GM23338 (cell line): Measurements from ENCODE around the gene RASGRP4. TPM values are rescaled to one million over a fixed set of nuclear protein-coding genes. Genes with fewer than 3 reads are reported as not detected.

ENCODE experiments used
- ATAC-seq: fragments of 200-7000 bp; cut with Tn5 transposase; 3 replicates; pipeline ENCODE4 v1.9.1; 2020
- DNase-seq: peaks from one replicate; pipeline ENCODE4 v3.0.0-alpha.2; 2015; ENCODE audit warnings: low spot score
- H2AFZ ChIP-seq: fragments of 200-600 bp; sonication (generic); 2 replicates; pipeline ENCODE4 v1.8.0; 2016; ENCODE audit warnings: antibody characterized with exemption, mild to moderate bottlenecking, moderate library complexity
- H3F3A ChIP-seq: fragments of 200-600 bp; sonication (generic); replicated peaks from 2 replicates; pipeline ENCODE4 v1.8.0; 2017; ENCODE audit warnings: antibody characterized with exemption, mixed run types, low read depth
- H3K27ac ChIP-seq: fragments of 200-600 bp; sonication (generic); 2 replicates; pipeline ENCODE4 v1.6.1; 2016; ENCODE audit warnings: low read depth
- H3K27me3 ChIP-seq: fragments of 200-600 bp; sonication (generic); 2 replicates; pipeline ENCODE4 v1.8.0; 2016; ENCODE audit warnings: mild to moderate bottlenecking, mixed run types, moderate library complexity; ENCODE audit not compliant: insufficient read depth
- H3K36me3 ChIP-seq: fragments of 200-600 bp; sonication (generic); 2 replicates; pipeline ENCODE4 v1.8.0; 2016; ENCODE audit warnings: mild to moderate bottlenecking; ENCODE audit not compliant: insufficient read depth
- H3K4me1 ChIP-seq: fragments of 200-600 bp; sonication (generic); 2 replicates; pipeline ENCODE4 v1.8.0; 2016; ENCODE audit warnings: mild to moderate bottlenecking, moderate library complexity; ENCODE audit not compliant: insufficient read depth
- H3K4me2 ChIP-seq: fragments of 200-600 bp; sonication (generic); 2 replicates; pipeline ENCODE4 v1.7.1; 2017; ENCODE audit warnings: mixed run types
- H3K4me3 ChIP-seq: fragments of 200-600 bp; sonication (generic); 2 replicates; pipeline ENCODE4 v1.6.1; 2016; ENCODE audit warnings: mixed run types
- H3K79me2 ChIP-seq: fragments of 200-600 bp; sonication (generic); replicated peaks from 2 replicates; pipeline ENCODE4 v1.8.0; 2017; ENCODE audit warnings: mild to moderate bottlenecking; ENCODE audit not compliant: insufficient read depth
- H3K9me2 ChIP-seq: fragments of 200-600 bp; sonication (generic); 2 replicates; pipeline ENCODE4 v1.8.0; 2017; ENCODE audit not compliant: insufficient read depth
- H4K20me1 ChIP-seq: fragments of 200-600 bp; sonication (generic); replicated peaks from 2 replicates; pipeline ENCODE4 v1.8.0; 2017; ENCODE audit warnings: mild to moderate bottlenecking; ENCODE audit not compliant: insufficient read depth
- H3K27ac Mint-ChIP-seq: 2 replicates; pipeline ENCODE4 v1.8.0; 2020; ENCODE audit warnings: inconsistent platforms, mild to moderate bottlenecking, moderate library complexity, mixed read lengths
- H3K27me3 Mint-ChIP-seq: 3 replicates; pipeline ENCODE4 v1.8.0; 2022; ENCODE audit warnings: low read depth, mild to moderate bottlenecking, moderate library complexity, mixed read lengths, inconsistent platforms; ENCODE audit not compliant: insufficient read depth, poor library complexity
- H3K36me3 Mint-ChIP-seq: 3 replicates; pipeline ENCODE4 v1.8.0; 2021; ENCODE audit warnings: low read depth, mild to moderate bottlenecking, inconsistent platforms, moderate library complexity, mixed read lengths
- H3K4me1 Mint-ChIP-seq: 3 replicates; pipeline ENCODE4 v1.8.0; 2020; ENCODE audit warnings: mild to moderate bottlenecking, inconsistent platforms, mixed read lengths
- H3K4me3 Mint-ChIP-seq: 3 replicates; pipeline ENCODE4 v1.8.0; 2021; ENCODE audit warnings: moderate library complexity, mild to moderate bottlenecking, inconsistent platforms, mixed read lengths
- H3K9me3 Mint-ChIP-seq: 3 replicates; pipeline ENCODE4 v1.8.0; 2020; ENCODE audit warnings: moderate library complexity, mild to moderate bottlenecking, inconsistent platforms, mixed read lengths
- POLR2AphosphoS5 ChIP-seq: IDR thresholded peaks from 2 replicates; pipeline ENCODE4 v1.6.1; 2016; ENCODE audit warnings: antibody characterized with exemption, low read depth
- STAT1 ChIP-seq: IDR thresholded peaks from one replicate; pipeline ENCODE4 v1.6.1; 2016; ENCODE audit warnings: antibody characterized with exemption; ENCODE audit not compliant: unreplicated experiment
- polyA plus RNA-seq: library from polyadenylated mRNA; unstranded; fragments of >200 nt; fragmentation: Nextera tagmentation; extraction: Ambion mirVana; gene quantifications from 2 replicates; pipeline ENCODE4 v1.2.1, GENCODE V29; 2016
- total RNA-seq: library from RNA; depleted of rRNA; stranded (reverse); fragments of >200 nt; shearing (Covaris generic); gene quantifications from 2 replicates; pipeline ENCODE4 v1.2.3, GENCODE V29; 2014
- TF ChIP-seq, protein P1 (sequence below): IDR thresholded peaks from one replicate; pipeline ENCODE4 v1.6.1; 2018; ENCODE audit warnings: antibody characterized with exemption; ENCODE audit not compliant: unreplicated experiment

The RASGRP4 gene
- total and polyA plus RNA-seq, 2 experiments from 2014 or later, result 1.6 to 3.6 TPM

DNA sequence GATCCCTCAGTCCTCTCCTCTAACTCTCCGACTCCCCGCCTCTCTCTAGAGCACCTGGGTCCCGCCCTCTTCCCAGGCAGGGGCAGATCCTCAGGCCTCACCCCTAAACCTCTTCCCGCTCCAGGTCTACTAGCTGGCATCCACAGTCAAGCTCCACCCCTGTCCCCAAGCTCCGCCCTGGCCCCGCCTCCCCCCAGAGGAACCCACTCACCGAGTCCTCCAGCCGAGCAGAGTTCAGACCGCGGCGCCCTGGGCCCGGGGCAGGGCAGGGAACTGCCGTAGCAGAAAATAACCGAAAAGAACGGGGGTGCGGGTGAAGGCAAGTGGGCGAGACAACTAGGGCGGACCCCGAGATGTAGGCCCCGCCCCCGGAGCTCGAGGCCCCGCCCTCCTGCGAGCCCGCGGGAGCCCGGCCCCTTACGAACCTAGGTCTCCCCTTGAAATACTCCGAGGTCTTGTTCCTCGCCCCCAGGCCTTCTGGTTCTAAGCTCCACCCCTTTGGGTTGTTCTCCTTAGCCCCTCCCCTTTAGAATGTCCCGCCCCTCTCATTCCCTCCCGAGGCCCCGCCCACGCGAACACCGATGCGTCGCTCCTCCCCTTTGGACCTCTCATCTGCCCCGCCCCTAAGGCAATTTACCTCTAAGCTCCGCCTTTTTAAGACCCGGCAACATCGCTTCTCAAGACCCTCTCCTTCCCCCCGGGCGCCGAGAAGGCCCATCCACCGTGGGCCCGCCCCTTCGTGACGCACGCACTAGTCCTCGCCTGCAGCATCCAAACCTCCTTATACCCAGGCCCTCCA lies 38.3 kb downstream of the RASGRP4 start, which contains the start of gene GGN (continued):
- TF ChIP-seq, protein P1, sequence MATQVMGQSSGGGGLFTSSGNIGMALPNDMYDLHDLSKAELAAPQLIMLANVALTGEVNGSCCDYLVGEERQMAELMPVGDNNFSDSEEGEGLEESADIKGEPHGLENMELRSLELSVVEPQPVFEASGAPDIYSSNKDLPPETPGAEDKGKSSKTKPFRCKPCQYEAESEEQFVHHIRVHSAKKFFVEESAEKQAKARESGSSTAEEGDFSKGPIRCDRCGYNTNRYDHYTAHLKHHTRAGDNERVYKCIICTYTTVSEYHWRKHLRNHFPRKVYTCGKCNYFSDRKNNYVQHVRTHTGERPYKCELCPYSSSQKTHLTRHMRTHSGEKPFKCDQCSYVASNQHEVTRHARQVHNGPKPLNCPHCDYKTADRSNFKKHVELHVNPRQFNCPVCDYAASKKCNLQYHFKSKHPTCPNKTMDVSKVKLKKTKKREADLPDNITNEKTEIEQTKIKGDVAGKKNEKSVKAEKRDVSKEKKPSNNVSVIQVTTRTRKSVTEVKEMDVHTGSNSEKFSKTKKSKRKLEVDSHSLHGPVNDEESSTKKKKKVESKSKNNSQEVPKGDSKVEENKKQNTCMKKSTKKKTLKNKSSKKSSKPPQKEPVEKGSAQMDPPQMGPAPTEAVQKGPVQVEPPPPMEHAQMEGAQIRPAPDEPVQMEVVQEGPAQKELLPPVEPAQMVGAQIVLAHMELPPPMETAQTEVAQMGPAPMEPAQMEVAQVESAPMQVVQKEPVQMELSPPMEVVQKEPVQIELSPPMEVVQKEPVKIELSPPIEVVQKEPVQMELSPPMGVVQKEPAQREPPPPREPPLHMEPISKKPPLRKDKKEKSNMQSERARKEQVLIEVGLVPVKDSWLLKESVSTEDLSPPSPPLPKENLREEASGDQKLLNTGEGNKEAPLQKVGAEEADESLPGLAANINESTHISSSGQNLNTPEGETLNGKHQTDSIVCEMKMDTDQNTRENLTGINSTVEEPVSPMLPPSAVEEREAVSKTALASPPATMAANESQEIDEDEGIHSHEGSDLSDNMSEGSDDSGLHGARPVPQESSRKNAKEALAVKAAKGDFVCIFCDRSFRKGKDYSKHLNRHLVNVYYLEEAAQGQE, result no peak

DNA sequence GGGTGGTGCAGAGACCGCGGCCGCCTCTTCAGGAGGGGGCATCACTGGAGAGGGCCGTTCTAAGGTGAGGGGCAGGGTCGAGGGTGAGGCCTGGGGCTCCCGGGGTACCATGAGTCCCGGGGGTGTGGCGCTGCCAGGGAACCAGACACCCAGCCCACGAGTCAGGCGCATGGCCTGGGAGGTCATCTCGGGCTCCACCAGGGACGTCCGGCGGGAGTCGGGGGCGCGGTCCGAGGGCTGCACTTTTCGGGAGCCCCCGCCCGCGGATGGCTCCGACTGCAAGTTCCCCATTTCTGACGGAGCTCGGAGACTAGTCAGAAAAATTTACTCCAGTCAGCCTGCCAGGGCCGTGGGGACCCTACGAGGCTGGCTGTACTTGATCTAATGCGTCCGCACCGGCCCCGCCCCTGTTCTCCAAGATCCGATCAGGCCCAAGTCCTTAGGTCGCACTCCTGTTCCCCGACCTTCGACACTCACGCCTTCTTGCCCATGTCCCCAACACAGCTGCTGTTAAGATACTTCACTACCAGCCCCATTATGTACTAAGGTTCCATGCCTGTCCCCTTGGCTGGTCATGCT lies 39.0 kb downstream of the RASGRP4 start:
- peaks cover 10% of the 10 kb centered on the region for H3K79me2 ChIP-seq
- Mint-ChIP-seq H3K27me3 (peaks cover 43% of the 10 kb centered on the region), H3K4me1 (peaks cover 37% of the 10 kb centered on the region), H3K9me3 (no peaks in the 10 kb centered on the region; the same call in 2 of the 3 replicates), H3K36me3 (peaks cover 36% of the 10 kb centered on the region), H3K4me3 (peak overlapping the region; percentile 86), H3K27ac (peak overlapping the region; percentile 36)
- peak overlapping the region; percentile 79 for H2AFZ ChIP-seq
- peaks cover 7% of the 10 kb centered on the region for H4K20me1 ChIP-seq
- peak overlapping the region; percentile 95 for H3K4me2 ChIP-seq
- H3K4me1 ChIP-seq, result peaks cover 6% of the 10 kb centered on the region
- DNase-seq (no peak), ATAC-seq (peak; percentile 0)
- H3K27ac ChIP-seq, result no peak overlapping the region
- H3K36me3 ChIP-seq, result peaks cover 4% of the 10 kb centered on the region
- TF ChIP-seq, protein P1, result no peak
- TF ChIP-seq STAT1, result no peak
- TF ChIP-seq POLR2AphosphoS5, result 0 out of 2 replicates have a peak, but pooled peaks have one; percentile 8
- peaks cover 24% of the 10 kb centered on the region for H3K27me3 ChIP-seq
- peak overlapping the region; percentile 96 for H3K4me3 ChIP-seq
- no peaks in the 10 kb centered on the region for H3K9me2 ChIP-seq
- H3F3A ChIP-seq, result peaks cover 15% of the 10 kb centered on the region
